GM08714 (cell line): ENCODE results near the gene DHRS3.

ENCODE experiments used
- H3K4me3 ChIP-seq: fragments of 200-500 bp; sonication (Bioruptor generic); 2 replicates; pipeline ENCODE4 v1.5.1; 2014; ENCODE audit warnings: mild to moderate bottlenecking, low read length, inconsistent platforms
- ZNF274 ChIP-seq: IDR thresholded peaks from 2 replicates; pipeline ENCODE4 v1.6.1; 2012; ENCODE audit warnings: mild to moderate bottlenecking, low read depth, low read length

Gene DHRS3

DNA sequence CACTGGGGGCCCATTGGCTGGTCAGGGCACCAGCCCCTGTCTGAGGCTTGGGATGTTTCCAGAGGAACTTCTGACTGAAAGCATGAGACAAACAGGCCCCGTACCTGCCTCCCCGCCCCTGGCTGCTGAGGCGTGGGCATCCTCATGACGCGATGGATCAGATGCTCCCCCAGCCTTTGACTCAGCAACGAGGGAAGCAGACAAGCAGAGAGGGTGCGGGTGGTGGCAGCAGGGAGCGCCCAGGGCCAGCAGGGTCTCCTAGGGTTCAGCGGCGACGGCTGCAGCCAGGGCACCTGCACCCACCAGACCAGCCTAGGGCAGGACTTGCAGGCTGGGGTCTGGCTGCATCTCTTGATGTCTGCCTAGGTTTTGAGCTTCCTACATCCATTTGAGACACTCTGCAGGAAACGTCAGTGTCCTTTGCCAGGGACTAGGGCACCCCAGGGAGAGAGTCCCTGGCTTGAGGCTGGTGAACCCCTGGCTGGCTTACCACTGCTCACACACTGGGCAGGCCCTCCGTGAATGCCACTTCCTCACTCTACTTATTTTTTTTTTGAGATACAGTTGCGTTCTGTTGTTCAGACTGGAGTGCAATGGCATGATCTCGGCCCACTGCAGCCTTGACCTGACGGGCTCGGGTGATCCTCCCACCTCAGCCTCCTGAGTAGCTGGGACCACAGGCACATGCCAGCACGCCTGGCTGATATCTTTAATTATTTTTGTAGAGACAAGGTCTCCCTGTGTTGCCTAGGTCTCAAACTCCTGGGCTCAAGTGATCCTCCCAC lies 63.3 kb downstream of the DHRS3 start:
- TF ChIP-seq ZNF274: no peak
- H3K4me3 ChIP-seq: no peak overlapping the region

DNA sequence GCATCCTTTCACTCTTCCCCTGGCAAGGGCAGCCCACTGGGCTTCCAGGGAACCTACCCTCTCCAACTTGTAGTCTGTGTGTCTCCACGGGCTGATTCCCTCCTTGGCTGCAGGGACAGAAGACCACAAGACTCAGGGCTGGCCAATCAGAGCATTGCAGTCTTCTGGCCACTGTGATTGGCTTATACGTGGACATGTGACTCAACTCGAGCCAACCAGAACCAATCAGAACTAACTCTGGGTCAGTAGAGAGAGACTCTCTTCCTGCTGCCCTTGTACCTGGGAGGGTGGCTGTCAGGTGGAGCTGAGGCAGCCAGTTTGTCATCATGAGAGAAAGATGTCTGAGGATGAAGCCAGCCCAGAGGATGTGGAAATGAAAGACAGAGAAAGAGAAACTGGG lies 64.0 kb downstream of the DHRS3 start:
- no peak overlapping the region for H3K4me3 ChIP-seq
- TF ChIP-seq ZNF274: no peak

DNA sequence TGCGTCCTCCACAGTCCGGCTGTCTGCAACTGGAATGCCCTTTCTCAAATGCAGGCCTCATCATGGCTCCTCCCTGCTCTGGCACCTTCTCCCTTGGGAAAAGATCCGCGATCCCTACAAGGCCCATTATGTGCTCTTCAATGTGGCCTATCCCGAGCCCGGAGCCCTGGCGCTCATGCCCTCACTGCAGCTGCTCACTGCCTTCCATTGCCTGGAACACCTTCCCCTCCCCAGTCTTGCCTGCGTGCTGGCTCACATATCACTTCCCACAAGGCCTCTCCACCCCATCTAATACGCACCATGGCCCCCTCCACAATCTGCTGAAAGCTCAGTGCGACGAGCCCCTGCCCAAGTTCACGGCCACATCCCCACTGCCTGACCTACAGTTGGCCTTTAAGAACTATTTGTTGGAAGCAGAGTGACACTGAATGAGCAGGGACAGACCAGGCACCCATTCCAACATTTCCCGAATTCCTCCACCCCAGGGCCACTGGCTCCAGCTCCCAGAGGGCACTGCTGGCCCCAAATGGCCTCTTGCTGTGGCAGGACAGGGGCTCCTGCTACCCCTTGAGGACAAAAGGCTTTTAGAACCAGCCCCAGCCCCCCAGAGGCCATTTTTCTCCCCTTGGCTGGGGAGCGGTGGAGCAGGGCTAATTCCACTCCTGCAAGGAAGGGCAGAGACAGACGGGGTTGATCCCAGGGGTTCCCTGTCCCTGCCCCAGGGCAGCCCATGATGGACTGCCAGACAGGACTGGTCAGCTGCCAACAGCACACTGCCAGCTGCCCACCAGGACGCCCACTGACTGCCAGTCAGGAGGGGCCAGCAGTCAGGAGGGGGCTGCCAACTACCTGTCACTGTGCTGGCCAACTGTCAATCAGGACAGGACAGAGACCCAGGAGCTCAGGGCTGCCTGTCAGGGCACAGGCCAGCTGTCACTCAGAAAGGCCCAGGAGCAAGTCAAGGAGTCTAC lies 64.8 kb downstream of the DHRS3 start:
- no peak overlapping the region for H3K4me3 ChIP-seq
- no peak for TF ChIP-seq ZNF274

DNA sequence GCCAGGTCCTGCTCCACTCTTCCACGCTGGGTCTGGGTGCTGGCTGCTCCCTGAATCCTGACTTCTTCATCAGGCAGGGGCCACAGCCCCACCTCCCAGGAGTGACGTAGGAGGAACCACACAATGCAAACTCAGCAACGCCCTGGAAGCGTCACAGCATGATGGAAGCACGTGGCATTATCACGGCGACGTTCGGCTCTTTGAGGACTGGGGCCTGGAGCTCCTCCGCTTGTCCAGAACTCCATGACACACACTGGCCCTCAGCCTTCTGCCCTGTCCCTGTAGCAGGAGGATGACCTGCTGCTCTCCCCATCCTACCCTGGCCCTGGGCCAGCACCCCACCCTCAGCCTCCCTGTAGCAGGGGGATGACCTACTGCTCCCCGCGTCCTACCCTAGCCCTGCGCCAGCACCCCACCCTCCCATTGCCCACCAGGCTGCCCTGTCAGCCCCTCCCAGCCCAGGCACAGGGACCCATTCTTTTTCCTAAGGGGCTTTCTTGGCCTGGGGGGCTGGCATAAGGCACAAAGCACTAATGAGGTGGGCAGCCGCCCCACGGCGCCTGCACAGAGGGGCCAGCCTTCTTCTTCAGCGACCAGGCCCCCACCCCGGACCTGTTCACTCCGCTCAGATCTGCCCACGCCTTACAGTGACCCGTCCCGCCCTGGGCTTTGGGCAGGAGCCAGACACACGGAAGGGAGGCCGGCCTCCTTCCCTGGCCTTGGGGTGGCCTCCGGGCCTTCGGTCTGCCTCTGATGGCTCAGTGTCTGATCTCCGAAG lies 65.7 kb downstream of the DHRS3 start:
- no peak for TF ChIP-seq ZNF274

DNA sequence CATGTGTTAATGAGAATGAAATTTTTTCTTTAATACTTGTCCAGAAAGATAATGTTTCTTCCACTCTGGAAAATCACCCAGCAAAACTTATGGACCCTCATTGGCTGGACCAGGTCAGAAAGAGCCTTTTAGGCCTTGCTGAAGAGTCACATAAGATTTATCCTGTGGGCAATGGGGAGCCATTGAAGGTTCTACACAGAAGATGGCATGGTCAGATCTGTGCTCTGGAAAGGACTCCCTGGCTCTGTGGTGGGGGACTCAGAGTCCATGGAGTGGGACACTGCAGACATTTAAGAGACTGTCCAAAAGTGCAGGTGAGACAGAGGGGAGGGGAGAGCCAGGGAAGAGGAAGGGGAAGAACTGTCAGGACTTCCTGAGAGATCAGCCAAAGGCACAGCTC lies 66.4 kb downstream of the DHRS3 start:
- TF ChIP-seq ZNF274: no peak
- H3K4me3 ChIP-seq: no peak overlapping the region

More for the DNA sequence above, 65.7 kb downstream of the DHRS3 start:
- H3K4me3 ChIP-seq: no peak overlapping the region

DNA sequence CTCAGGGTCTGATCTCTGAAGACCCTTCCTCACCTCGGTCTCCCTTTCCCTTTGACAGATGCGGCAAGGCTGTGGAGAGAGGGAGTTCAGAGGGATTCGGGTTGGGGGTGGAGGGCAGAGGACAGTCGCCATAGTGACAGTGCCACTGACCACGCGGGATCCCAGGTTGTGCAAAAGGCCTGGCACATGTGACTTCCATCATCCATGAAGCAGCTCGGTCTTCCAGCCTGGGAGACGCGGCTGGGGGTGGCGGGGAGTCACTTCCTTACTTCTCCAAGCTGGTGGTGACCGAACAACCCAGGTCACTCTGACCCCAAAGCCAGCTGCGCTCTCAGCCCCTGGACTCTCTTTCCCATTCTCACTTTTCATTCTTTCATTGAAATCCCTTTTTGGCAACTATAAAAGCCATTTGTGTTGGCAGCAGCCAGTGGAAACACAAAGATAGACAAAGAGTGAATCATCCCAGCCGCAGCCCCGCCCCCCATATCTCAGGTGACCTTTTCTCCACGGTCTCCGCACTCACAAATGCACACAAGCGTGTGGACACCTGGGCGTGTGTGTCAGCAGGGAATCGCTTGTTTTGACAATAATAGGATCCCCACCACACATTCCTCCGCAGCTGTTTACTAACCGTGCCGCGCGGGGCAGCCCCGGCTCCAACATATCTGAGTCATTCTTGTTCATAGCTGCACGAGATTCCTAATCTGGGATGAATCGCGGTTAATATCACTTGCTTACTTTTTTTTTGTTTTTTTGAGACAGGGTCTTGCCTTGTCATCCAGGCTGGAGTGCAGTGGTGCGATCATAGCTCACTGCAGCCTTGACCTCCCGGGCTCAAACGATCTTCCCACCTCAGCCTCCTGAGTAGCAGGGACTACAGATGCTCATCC lies 68.3 kb downstream of the DHRS3 start:
- TF ChIP-seq ZNF274: no peak

DNA sequence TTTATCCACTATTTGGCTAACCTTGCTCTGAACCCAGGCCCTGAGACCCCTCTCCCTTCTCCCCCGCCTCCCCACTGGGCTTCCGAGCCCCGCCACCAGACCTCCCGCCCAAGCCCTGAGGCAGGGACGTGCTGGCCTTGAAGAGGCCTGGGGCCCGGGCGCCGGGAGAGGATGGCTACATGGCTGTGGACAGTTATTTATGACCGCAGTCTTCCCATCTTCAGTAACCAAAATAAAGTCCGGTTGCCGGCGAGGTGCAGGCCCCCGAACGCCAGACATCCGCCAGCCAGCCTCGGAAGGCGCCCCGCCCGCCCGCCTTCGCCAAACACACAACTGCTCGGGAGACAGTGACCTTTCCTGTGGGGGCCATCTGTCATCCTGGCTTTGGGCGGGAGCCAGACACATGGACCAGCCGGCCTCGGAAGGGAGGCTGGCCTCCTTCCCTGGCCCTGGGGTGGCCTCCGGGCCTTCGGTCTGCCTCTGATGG lies 69.0 kb downstream of the DHRS3 start:
- TF ChIP-seq ZNF274: no peak
- no peak overlapping the region for H3K4me3 ChIP-seq

More for the DNA sequence above, 68.3 kb downstream of the DHRS3 start:
- H3K4me3 ChIP-seq: no peak overlapping the region

DNA sequence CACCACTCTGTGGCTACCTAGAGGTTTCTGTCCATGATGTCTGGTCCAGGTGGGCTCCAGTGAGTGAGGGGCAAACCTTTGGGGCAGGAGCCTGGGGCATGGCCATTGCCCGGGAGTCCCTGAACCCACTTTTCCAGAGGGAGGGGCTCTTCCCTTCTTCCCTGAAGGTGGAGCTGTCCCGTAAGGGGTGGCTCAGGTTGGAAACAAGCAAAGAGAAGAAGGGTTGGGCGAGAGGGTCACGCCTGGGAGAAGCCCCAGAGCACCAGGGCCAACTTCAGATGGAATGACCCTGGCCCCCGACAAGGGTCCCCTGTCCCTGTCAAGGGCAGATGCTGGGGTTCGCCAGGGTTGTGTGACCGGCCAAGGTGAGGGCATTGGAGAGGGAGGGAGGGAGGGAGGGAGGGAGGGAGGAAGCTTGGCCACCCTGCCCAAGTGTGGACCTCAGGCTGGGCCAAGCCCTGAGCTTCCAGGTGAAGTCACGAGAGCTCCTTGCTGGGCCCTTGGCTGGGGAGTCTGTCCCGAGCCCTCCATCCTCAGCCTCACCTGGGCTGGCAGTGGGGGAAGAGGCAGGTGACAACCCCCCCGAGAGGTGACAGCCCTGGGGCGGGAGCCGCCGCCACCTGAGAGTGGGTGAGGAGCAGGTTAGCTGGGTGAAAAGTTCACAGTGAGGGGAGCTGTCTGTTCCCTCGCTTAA lies 69.6 kb downstream of the DHRS3 start:
- no peak overlapping the region for H3K4me3 ChIP-seq
- TF ChIP-seq ZNF274: no peak

DNA sequence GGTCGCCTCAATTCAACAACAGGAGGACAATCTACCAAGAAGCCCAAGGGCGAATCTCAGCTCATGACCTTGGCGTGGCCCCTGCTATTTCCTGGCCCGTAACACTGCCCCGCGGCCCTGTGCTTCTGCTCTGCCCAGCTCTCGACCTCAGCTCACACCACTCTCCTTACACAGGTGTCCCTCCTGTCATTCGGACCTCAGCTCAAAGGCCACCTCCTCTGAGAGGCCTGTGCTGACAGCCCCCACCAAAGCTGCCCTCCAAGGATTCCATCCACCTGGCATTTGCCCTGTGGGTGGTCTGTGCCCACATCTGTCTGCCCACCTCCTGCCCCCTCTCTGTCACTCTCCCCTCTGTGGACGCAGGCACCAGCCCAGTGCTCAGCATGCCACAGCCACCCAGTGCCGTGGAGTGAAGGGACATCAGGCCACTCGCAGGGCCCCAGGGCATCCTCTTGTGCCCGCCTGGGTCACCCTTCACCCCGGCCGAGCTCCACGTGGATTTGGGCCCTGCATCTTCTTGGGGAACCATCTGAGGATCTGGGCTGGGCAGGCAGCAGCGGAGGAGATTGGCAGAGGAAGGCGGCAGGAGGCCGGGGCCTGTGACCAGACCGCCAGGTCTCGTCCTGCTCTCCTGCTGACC lies 70.3 kb downstream of the DHRS3 start:
- H3K4me3 ChIP-seq: no peak overlapping the region
- no peak for TF ChIP-seq ZNF274

DNA sequence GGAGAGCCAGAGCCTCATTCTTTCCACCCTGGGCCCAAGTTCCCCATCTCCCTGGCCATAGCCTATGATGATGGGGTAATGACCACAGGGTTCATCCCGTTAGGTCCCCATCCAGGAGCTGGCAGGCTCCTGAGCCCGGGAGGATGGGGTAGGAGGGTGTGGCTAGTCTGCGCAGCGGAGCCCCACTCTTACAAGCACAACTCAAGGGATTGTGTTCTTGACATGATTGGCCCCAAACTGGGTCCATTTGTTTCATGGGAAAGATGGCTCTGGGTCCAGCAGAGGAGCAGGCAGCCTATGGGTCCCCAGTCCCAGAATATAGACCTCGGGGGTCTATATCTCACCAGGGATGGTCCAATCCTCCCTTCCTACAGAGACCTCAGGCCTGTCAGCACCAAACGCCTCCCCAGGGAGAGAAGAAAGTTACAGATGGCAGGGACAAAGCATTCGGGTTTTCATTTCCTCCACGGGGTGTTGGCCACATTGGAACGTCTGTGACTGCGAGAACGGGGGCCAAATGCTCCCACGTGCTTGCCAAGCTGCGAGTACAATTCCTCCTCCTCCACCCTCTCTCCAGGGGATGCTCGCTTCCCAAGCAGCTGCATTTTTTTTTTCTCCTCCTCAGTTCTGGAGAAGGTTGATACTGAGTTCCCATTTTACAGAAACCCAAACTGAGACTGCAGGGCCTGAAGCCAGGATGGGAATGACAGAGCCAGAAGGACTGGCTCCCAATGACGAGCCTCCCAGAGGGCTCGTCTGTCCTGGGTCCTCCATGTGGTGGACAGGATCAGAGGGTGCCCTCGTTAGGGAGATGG lies 71.0 kb downstream of the DHRS3 start:
- TF ChIP-seq ZNF274: no peak
- no peak overlapping the region for H3K4me3 ChIP-seq

DNA sequence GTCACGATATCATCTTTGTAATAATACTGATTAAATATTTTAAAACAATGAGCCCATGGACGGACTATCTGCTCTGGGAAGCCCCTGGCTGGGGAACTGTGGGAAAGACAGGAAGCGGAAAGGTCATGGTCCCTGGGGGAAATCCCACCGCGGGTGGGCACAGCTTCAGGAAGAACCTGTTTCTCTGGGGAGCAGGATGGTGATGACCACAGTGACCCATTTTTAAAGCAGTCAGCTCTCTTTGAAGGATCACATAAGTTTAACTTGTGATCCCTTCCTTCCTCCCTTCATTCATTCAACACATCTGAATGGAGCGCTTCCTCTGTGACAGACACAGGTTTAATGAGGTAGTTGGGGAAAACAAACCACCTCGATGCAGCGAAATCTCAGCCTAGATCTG lies 73.0 kb downstream of the DHRS3 start:
- TF ChIP-seq ZNF274: no peak
- H3K4me3 ChIP-seq: no peak overlapping the region
